ENCODE measurements around the gene CACNA1D.

Gene CACNA1D

DNA sequence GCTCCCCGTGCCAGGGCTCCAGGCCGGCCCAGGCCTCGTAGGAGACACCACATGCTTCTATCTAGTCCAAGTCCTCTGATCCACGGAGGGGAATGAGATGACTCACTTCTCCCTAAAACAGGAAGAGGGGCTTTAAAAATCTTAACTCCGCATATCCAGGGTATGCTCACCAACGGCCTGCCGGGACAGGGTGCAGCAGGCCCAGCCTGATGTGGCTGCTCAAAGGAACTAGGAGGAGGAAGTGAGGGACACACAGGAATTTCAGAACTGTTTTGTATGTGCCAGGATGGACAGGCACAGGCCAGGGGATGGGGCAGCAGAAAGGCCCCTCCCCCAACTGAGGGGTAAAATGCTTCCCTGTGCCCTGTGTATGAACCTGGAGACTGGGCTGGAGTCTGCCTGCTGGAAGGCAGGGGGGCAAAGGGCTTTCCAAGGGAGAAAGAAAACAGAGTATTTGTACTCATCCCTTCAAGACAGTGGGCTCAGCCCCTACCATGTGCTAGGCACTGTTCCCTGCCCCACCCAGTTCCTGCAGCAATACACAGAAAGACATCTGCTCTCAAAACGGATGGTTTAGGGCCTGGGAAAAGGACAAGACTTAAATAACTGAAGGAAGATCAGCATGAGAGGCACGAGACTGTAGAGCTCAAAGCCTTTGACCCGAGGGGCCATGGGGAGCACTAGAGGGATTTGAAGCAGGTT lies 329.7 kb downstream of the CACNA1D start:
- Histone ChIP-seq H3K4ac (ENCODE audit: low read depth in 1 of 2, low read length in 2 of 2) (no peak overlapping the region), H2BK15ac (ENCODE audit: low read depth, poor library complexity, severe bottlenecking) (no peak overlapping the region), H2BK5ac (ENCODE audit: low read depth, low read length, poor library complexity, severe bottlenecking) (no peak overlapping the region), H3K4me2 (ENCODE audit: low read length, poor library complexity, severe bottlenecking) (no peak overlapping the region), H3K4me3 (ENCODE audit: insufficient read depth in 1 of 2, low read depth in 1 of 2, low read length in 2 of 2) (no peak overlapping the region), H3K9ac (ENCODE audit: low read length) (no peak overlapping the region), H3K27me3 (ENCODE audit: control insufficient read depth in 1 of 2, insufficient read depth in 1 of 2, low read length in 2 of 2) (no peaks in the 10 kb centered on the region), H2AFZ (ENCODE audit: low read depth, low read length) (no peak overlapping the region), H3K23ac (ENCODE audit: low read length in 2 of 2) (no peak overlapping the region), H3K36me3 (ENCODE audit: control insufficient read depth in 1 of 2, insufficient read depth in 2 of 2, low read depth in 1 of 2, low read length in 2 of 2) (peaks cover 0 to 5% of the 10 kb centered on the region in 2 experiments), H4K91ac (ENCODE audit: low read length) (no peak overlapping the region), H3K4me1 (ENCODE audit: control insufficient read depth, insufficient read depth, low read depth, low read length) (peaks cover 2% of the 10 kb centered on the region), H3K27ac (ENCODE audit: low read length, poor library complexity, severe bottlenecking) (no peak overlapping the region), H3K9me3 (ENCODE audit: control insufficient read depth, low read length) (no peaks in the 10 kb centered on the region), H2AK5ac (ENCODE audit: low read length, severe bottlenecking) (no peak overlapping the region), H3K18ac (ENCODE audit: low read depth in 1 of 2, low read length in 2 of 2) (no peak overlapping the region), H3K79me1 (replicated peaks; ENCODE audit: low read length, poor library complexity, severe bottlenecking) (no peaks in the 10 kb centered on the region), H4K8ac (ENCODE audit: low read length) (no peak overlapping the region), H2BK12ac (ENCODE audit: low read length in 2 of 2) (no peak overlapping the region), H2BK120ac (ENCODE audit: low read depth, low read length) (no peak overlapping the region), H3K14ac (ENCODE audit: low read length in 2 of 2) (no peak overlapping the region)
- no peak for DNase-seq
- WGBS: 59% methylated on average over 10 of the region's 10 CpGs

DNA sequence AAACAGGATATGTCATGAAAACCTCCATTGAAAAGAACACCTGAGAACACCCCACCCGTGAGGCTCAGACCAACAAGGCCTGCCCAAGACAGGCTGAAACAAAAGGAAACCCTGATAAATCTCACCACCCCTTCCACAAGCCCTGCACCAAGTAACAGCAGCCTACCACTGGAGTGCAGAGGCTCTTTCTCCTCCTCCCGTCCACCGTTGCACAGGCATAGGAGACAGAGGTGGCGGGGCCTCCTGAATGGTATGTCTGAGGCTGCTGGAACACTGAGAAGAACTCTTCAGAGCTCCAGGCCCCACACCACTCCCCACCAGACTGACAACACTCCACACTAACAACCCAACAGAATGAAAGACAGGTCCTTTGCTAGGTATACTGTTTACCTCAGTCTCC lies 330.4 kb downstream of the CACNA1D start:
- no peak overlapping the region for H2BK5ac ChIP-seq (ENCODE audit: low read depth, low read length, poor library complexity, severe bottlenecking)
- H3K9me3 ChIP-seq (ENCODE audit: control insufficient read depth, low read length): no peaks in the 10 kb centered on the region
- no peak overlapping the region for H3K18ac ChIP-seq (ENCODE audit: low read depth in 1 of 2, low read length in 2 of 2)
- peaks cover 0 to 2% of the 10 kb centered on the region in 2 experiments for H3K36me3 ChIP-seq (ENCODE audit: control insufficient read depth in 1 of 2, insufficient read depth in 2 of 2, low read depth in 1 of 2, low read length in 2 of 2)
- no peak for DNase-seq
- peaks cover 2% of the 10 kb centered on the region for H3K4me1 ChIP-seq (ENCODE audit: control insufficient read depth, insufficient read depth, low read depth, low read length)
- H2AK5ac ChIP-seq (ENCODE audit: low read length, severe bottlenecking): no peak overlapping the region
- no peaks in the 10 kb centered on the region for H3K79me1 ChIP-seq (replicated peaks; ENCODE audit: low read length, poor library complexity, severe bottlenecking)
- no peak overlapping the region for H3K4me3 ChIP-seq (ENCODE audit: insufficient read depth in 1 of 2, low read depth in 1 of 2, low read length in 2 of 2)
- H3K14ac ChIP-seq (ENCODE audit: low read length in 2 of 2): no peak overlapping the region
- WGBS: 92% methylated on average over 4 of the region's 4 CpGs
- no peaks in the 10 kb centered on the region for H3K27me3 ChIP-seq (ENCODE audit: control insufficient read depth in 1 of 2, insufficient read depth in 1 of 2, low read length in 2 of 2)
- no peak overlapping the region for H2BK15ac ChIP-seq (ENCODE audit: low read depth, poor library complexity, severe bottlenecking)
- no peak overlapping the region for H3K9ac ChIP-seq (ENCODE audit: low read length)
- H3K23ac ChIP-seq (ENCODE audit: low read length in 2 of 2): no peak overlapping the region
- no peak overlapping the region for H2BK120ac ChIP-seq (ENCODE audit: low read depth, low read length)
- no peak overlapping the region for H3K4me2 ChIP-seq (ENCODE audit: low read length, poor library complexity, severe bottlenecking)
- H4K8ac ChIP-seq (ENCODE audit: low read length): no peak overlapping the region
- H2AFZ ChIP-seq (ENCODE audit: low read depth, low read length): no peak overlapping the region
- H2BK12ac ChIP-seq (ENCODE audit: low read length in 2 of 2): no peak overlapping the region
- no peak overlapping the region for H4K91ac ChIP-seq (ENCODE audit: low read length)
- no peak overlapping the region for H3K27ac ChIP-seq (ENCODE audit: low read length, poor library complexity, severe bottlenecking)
- no peak overlapping the region for H3K4ac ChIP-seq (ENCODE audit: low read depth in 1 of 2, low read length in 2 of 2)

DNA sequence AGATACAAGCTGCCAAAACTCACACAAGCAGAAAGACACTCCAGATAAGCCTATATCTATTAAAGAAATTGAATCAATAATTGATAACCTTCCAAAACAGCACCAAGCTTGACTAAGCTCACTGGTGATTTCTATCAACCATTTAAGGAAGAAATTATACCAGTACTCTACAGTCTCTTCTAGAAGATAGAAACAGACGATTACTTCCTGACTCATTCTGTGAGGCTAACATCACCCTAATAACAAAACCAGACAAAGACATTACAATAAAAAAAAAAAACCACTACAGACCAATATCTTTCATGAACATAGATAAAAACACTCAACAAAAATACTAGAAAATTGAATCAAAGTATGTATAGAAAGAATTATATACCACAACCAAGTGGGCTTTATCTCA lies 331.6 kb downstream of the CACNA1D start:
- no peak overlapping the region for H3K4me2 ChIP-seq (ENCODE audit: low read length, poor library complexity, severe bottlenecking)
- H3K23ac ChIP-seq (ENCODE audit: low read length in 2 of 2): no peak overlapping the region
- no peak overlapping the region for H3K14ac ChIP-seq (ENCODE audit: low read length in 2 of 2)
- no peak overlapping the region for H4K8ac ChIP-seq (ENCODE audit: low read length)
- H3K79me1 ChIP-seq (replicated peaks; ENCODE audit: low read length, poor library complexity, severe bottlenecking): no peaks in the 10 kb centered on the region
- H2BK15ac ChIP-seq (ENCODE audit: low read depth, poor library complexity, severe bottlenecking): no peak overlapping the region
- no peak overlapping the region for H3K27ac ChIP-seq (ENCODE audit: low read length, poor library complexity, severe bottlenecking)
- H2BK12ac ChIP-seq (ENCODE audit: low read length in 2 of 2): no peak overlapping the region
- H3K9me3 ChIP-seq (ENCODE audit: control insufficient read depth, low read length): no peaks in the 10 kb centered on the region
- DNase-seq: no peak
- 83% methylated on average over 1 of the region's 1 CpG for WGBS
- no peak overlapping the region for H2BK5ac ChIP-seq (ENCODE audit: low read depth, low read length, poor library complexity, severe bottlenecking)
- H3K4me3 ChIP-seq (ENCODE audit: insufficient read depth in 1 of 2, low read depth in 1 of 2, low read length in 2 of 2): no peak overlapping the region
- H3K27me3 ChIP-seq (ENCODE audit: control insufficient read depth in 1 of 2, insufficient read depth in 1 of 2, low read length in 2 of 2): no peaks in the 10 kb centered on the region
- peaks cover 0 to 2% of the 10 kb centered on the region in 2 experiments for H3K36me3 ChIP-seq (ENCODE audit: control insufficient read depth in 1 of 2, insufficient read depth in 2 of 2, low read depth in 1 of 2, low read length in 2 of 2)
- peaks cover 2% of the 10 kb centered on the region for H3K4me1 ChIP-seq (ENCODE audit: control insufficient read depth, insufficient read depth, low read depth, low read length)
- no peak overlapping the region for H4K91ac ChIP-seq (ENCODE audit: low read length)
- H2AFZ ChIP-seq (ENCODE audit: low read depth, low read length): no peak overlapping the region
- H2AK5ac ChIP-seq (ENCODE audit: low read length, severe bottlenecking): no peak overlapping the region
- H3K4ac ChIP-seq (ENCODE audit: low read depth in 1 of 2, low read length in 2 of 2): no peak overlapping the region
- H3K18ac ChIP-seq (ENCODE audit: low read depth in 1 of 2, low read length in 2 of 2): no peak overlapping the region
- no peak overlapping the region for H3K9ac ChIP-seq (ENCODE audit: low read length)
- no peak overlapping the region for H2BK120ac ChIP-seq (ENCODE audit: low read depth, low read length)

DNA sequence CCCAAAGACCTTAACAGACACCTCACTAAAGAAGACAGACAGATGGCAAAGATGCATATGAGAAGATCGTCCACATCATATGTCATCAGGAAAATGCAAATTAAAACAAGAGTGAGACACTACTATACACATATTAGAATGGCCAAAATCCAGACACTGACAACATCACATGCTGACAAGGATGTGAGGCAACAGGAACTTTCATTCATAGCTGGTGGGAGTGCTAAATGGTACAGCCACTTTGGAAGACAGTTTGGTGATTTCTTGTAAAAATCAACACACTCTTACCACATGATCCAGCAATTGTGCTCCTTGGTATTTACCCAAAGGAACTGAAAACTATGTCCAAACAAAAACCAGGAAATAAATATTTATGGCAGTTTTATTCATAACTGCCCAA lies 334.2 kb downstream of the CACNA1D start:
- Histone ChIP-seq H4K8ac (ENCODE audit: low read length) (no peak overlapping the region), H3K4me3 (ENCODE audit: insufficient read depth in 1 of 2, low read depth in 1 of 2, low read length in 2 of 2) (no peak overlapping the region), H2BK5ac (ENCODE audit: low read depth, low read length, poor library complexity, severe bottlenecking) (no peak overlapping the region), H3K4me1 (ENCODE audit: control insufficient read depth, insufficient read depth, low read depth, low read length) (no peaks in the 10 kb centered on the region), H2BK120ac (ENCODE audit: low read depth, low read length) (no peak overlapping the region), H2BK15ac (ENCODE audit: low read depth, poor library complexity, severe bottlenecking) (no peak overlapping the region), H3K4ac (ENCODE audit: low read depth in 1 of 2, low read length in 2 of 2) (no peak overlapping the region), H3K23ac (ENCODE audit: low read length in 2 of 2) (no peak overlapping the region), H3K79me1 (replicated peaks; ENCODE audit: low read length, poor library complexity, severe bottlenecking) (no peaks in the 10 kb centered on the region), H3K27ac (ENCODE audit: low read length, poor library complexity, severe bottlenecking) (no peak overlapping the region), H3K9ac (ENCODE audit: low read length) (no peak overlapping the region), H4K91ac (ENCODE audit: low read length) (no peak overlapping the region), H2AK5ac (ENCODE audit: low read length, severe bottlenecking) (no peak overlapping the region), H3K9me3 (ENCODE audit: control insufficient read depth, low read length) (no peaks in the 10 kb centered on the region), H3K18ac (ENCODE audit: low read depth in 1 of 2, low read length in 2 of 2) (no peak overlapping the region), H3K14ac (ENCODE audit: low read length in 2 of 2) (no peak overlapping the region), H2BK12ac (ENCODE audit: low read length in 2 of 2) (no peak overlapping the region), H3K36me3 (ENCODE audit: control insufficient read depth in 1 of 2, insufficient read depth in 2 of 2, low read depth in 1 of 2, low read length in 2 of 2) (peaks cover 0 to 1% of the 10 kb centered on the region in 2 experiments), H3K4me2 (ENCODE audit: low read length, poor library complexity, severe bottlenecking) (no peak overlapping the region), H3K27me3 (ENCODE audit: control insufficient read depth in 1 of 2, insufficient read depth in 1 of 2, low read length in 2 of 2) (no peaks in the 10 kb centered on the region), H2AFZ (ENCODE audit: low read depth, low read length) (no peak overlapping the region)
- DNase-seq: no peak
- 100% methylated on average over 1 of the region's 1 CpG for WGBS

Data from mesenchymal stem cell (in vitro differentiated cells and primary cell).